ENCODE data around the gene PODXL. TPM values are rescaled to one million over a fixed set of nuclear protein-coding genes. Genes with fewer than 3 reads are reported as not detected.

Gene PODXL
- total and polyA plus RNA-seq, 2 experiments from 2014 or later: 220 to 727 TPM

DNA sequence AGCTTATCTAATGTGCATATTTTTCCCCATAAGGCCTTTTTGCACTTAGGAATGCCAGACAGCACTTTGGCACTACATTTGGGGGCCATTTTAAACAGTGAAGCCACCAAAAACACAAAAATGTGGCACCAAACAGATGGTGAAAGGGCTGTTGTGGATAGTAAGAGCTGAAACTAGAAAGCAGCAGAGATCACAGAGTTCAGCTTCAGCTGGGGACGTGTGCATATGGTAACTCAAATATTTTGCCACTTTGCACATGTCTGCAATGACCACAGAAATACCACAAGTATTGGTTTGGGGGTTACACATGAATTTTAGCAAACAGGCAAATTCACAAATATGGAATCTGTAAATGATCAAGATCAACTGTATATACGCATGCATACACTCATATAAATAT, 72.8 kb downstream of the PODXL start:
- no peaks in the 10 kb centered on the region for H4K20me1 ChIP-seq (replicated peaks; ENCODE audit: insufficient read depth)
- TF ChIP-seq REST (IDR thresholded peaks at IDR 0.05; ENCODE audit: unreplicated experiment) (no peak), ZNF331 (CRISPR knock-in tag; IDR thresholded peaks at IDR 0.05; ENCODE audit: low read depth) (no peak)
- H3K27me3 ChIP-seq (ENCODE audit: insufficient read depth): no peaks in the 10 kb centered on the region
- H3K36me3 ChIP-seq (ENCODE audit: insufficient read depth): no peaks in the 10 kb centered on the region
- ATAC-seq (no peak), DNase-seq (ENCODE audit: low spot score) (no peak)
- Mint-ChIP-seq H3K36me3 (ENCODE audit: low read depth) (0 out of 3 replicates have a peak, but pooled peaks cover 4% of the 10 kb centered on the region), H3K9me3 (no peaks in the 10 kb centered on the region; the same call in 2 of the 3 replicates), H3K27ac (peak overlapping the region; percentile 37; the same call in 1 of the 2 replicates), H3K4me3 (no peak overlapping the region), H3K27me3 (ENCODE audit: insufficient read depth, low read depth, poor library complexity) (no peaks in the 10 kb centered on the region), H3K4me1 (peaks cover 8% of the 10 kb centered on the region; the same call in 1 of the 3 replicates)
- H3K4me3 ChIP-seq: no peak overlapping the region
- H3K4me1 ChIP-seq (ENCODE audit: insufficient read depth): no peaks in the 10 kb centered on the region
- H3K4me2 ChIP-seq: no peak overlapping the region
- no peak overlapping the region for H2AFZ ChIP-seq
- H3K27ac ChIP-seq (ENCODE audit: low read depth): no peak overlapping the region
- H3K79me2 ChIP-seq (replicated peaks; ENCODE audit: insufficient read depth): no peaks in the 10 kb centered on the region
- no peaks in the 10 kb centered on the region for H3K9me2 ChIP-seq (ENCODE audit: insufficient read depth)
- H3F3A ChIP-seq (replicated peaks; ENCODE audit: low read depth): no peaks in the 10 kb centered on the region; the same call in 1 of the 2 replicates

DNA sequence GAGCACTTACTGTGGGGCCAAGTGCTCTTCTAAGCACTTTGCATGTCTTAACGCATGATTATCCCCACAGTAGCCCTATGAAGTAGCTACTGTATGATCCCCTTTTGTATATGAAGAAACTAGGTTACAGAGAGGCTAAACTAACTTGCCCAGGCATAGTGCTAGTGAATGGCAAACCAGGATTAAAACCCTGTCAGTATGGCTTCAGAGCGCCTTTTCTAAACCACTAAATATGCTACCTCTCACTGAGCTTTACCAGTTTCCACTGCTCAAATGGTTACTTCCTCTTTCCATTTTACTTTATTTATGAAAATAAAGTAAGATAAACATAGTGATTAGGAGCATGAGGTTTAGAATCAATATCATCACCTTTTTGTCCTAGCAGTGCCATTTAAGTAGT, 73.6 kb downstream of the PODXL start:
- H3K27ac Mint-ChIP-seq: no peak overlapping the region
- H3K27me3 Mint-ChIP-seq (ENCODE audit: insufficient read depth, low read depth, poor library complexity): no peaks in the 10 kb centered on the region
- Histone ChIP-seq H3K36me3 (ENCODE audit: insufficient read depth) (no peaks in the 10 kb centered on the region), H4K20me1 (replicated peaks; ENCODE audit: insufficient read depth) (no peaks in the 10 kb centered on the region), H3K4me3 (no peak overlapping the region), H3K27ac (ENCODE audit: low read depth) (no peak overlapping the region), H3K4me2 (no peak overlapping the region), H3K79me2 (replicated peaks; ENCODE audit: insufficient read depth) (no peaks in the 10 kb centered on the region), H2AFZ (no peak overlapping the region), H3F3A (replicated peaks; ENCODE audit: low read depth) (no peaks in the 10 kb centered on the region; the same call in 1 of the 2 replicates), H3K27me3 (ENCODE audit: insufficient read depth) (no peaks in the 10 kb centered on the region), H3K9me2 (ENCODE audit: insufficient read depth) (no peaks in the 10 kb centered on the region), H3K4me1 (ENCODE audit: insufficient read depth) (no peaks in the 10 kb centered on the region)
- no peak overlapping the region for H3K4me3 Mint-ChIP-seq
- 0 out of 3 replicates have a peak, but pooled peaks cover 5% of the 10 kb centered on the region for H3K36me3 Mint-ChIP-seq (ENCODE audit: low read depth)
- no peaks in the 10 kb centered on the region for H3K9me3 Mint-ChIP-seq
- DNase-seq (ENCODE audit: low spot score) (no peak), ATAC-seq (no peak)
- peaks cover 8% of the 10 kb centered on the region; the same call in 1 of the 3 replicates for H3K4me1 Mint-ChIP-seq
- TF ChIP-seq CREB1 (CRISPR knock-in tag; IDR thresholded peaks at IDR 0.05; ENCODE audit: low read depth) (no peak), NANOG (IDR thresholded peaks at IDR 0.05; ENCODE audit: borderline replicate concordance) (no peak), EZH2 (IDR thresholded peaks at IDR 0.05; ENCODE audit: low read depth, unreplicated experiment) (no peak), POLR2AphosphoS5 (IDR thresholded peaks at IDR 0.05; ENCODE audit: low read depth) (no peak), REST (IDR thresholded peaks at IDR 0.05; ENCODE audit: unreplicated experiment) (no peak), EZH2phosphoT487 (IDR thresholded peaks at IDR 0.05; ENCODE audit: unreplicated experiment) (no peak)
- TF ChIP-seq, protein P1, sequence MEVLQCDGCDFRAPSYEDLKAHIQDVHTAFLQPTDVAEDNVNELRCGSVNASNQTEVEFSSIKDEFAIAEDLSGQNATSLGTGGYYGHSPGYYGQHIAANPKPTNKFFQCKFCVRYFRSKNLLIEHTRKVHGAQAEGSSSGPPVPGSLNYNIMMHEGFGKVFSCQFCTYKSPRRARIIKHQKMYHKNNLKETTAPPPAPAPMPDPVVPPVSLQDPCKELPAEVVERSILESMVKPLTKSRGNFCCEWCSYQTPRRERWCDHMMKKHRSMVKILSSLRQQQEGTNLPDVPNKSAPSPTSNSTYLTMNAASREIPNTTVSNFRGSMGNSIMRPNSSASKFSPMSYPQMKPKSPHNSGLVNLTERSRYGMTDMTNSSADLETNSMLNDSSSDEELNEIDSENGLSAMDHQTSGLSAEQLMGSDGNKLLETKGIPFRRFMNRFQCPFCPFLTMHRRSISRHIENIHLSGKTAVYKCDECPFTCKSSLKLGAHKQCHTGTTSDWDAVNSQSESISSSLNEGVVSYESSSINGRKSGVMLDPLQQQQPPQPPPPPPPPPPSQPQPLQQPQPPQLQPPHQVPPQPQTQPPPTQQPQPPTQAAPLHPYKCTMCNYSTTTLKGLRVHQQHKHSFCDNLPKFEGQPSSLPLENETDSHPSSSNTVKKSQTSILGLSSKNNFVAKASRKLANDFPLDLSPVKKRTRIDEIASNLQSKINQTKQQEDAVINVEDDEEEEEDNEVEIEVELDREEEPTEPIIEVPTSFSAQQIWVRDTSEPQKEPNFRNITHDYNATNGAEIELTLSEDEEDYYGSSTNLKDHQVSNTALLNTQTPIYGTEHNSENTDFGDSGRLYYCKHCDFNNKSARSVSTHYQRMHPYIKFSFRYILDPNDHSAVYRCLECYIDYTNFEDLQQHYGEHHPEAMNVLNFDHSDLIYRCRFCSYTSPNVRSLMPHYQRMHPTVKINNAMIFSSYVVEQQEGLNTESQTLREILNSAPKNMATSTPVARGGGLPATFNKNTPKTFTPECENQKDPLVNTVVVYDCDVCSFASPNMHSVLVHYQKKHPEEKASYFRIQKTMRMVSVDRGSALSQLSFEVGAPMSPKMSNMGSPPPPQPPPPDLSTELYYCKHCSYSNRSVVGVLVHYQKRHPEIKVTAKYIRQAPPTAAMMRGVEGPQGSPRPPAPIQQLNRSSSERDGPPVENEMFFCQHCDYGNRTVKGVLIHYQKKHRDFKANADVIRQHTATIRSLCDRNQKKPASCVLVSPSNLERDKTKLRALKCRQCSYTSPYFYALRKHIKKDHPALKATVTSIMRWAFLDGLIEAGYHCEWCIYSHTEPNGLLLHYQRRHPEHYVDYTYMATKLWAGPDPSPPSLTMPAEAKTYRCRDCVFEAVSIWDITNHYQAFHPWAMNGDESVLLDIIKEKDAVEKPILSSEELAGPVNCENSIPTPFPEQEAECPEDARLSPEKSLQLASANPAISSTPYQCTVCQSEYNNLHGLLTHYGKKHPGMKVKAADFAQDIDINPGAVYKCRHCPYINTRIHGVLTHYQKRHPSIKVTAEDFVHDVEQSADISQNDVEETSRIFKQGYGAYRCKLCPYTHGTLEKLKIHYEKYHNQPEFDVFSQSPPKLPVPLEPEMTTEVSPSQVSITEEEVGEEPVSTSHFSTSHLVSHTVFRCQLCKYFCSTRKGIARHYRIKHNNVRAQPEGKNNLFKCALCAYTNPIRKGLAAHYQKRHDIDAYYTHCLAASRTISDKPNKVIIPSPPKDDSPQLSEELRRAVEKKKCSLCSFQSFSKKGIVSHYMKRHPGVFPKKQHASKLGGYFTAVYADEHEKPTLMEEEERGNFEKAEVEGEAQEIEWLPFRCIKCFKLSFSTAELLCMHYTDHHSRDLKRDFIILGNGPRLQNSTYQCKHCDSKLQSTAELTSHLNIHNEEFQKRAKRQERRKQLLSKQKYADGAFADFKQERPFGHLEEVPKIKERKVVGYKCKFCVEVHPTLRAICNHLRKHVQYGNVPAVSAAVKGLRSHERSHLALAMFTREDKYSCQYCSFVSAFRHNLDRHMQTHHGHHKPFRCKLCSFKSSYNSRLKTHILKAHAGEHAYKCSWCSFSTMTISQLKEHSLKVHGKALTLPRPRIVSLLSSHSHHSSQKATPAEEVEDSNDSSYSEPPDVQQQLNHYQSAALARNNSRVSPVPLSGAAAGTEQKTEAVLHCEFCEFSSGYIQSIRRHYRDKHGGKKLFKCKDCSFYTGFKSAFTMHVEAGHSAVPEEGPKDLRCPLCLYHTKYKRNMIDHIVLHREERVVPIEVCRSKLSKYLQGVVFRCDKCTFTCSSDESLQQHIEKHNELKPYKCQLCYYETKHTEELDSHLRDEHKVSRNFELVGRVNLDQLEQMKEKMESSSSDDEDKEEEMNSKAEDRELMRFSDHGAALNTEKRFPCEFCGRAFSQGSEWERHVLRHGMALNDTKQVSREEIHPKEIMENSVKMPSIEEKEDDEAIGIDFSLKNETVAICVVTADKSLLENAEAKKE (CRISPR knock-in tag; IDR thresholded peaks at IDR 0.05): no peak
